HEK293 (cell line): Measurements from ENCODE around the gene PGPEP1.

Source experiments
- CTCF ChIA-PET: fragments of 350-600 bp; formaldehyde crosslinking; extraction: SDS; loops from one replicate; lab custom pipeline; 2021; ENCODE audit warnings: antibody characterized with exemption; lab: Yijun Ruan, JAX
- POLR2A ChIA-PET: fragments of 300-600 bp; formaldehyde crosslinking; extraction: SDS; loops from one replicate; lab custom pipeline; 2020; ENCODE audit warnings: antibody characterized with exemption, inconsistent platforms; lab: Yijun Ruan, JAX
- H3K27ac ChIP-seq: fragments of 200-500 bp; sonication (Bioruptor generic); 2 replicates; pipeline ENCODE4 v1.5.1; 2014; ENCODE audit warnings: low read depth, low read length, control low read depth, inconsistent platforms; ENCODE audit errors: extremely low read depth
- H3K36me3 ChIP-seq, 2 experiments: fragments of 200-500 bp in 1 of 2; sonication (Bioruptor generic) in 1 of 2; 1 replicate in 1 of 2; 2 replicates in 1 of 2; pipeline ENCODE4 v1.5.1; 2014 to 2017; ENCODE audit warnings: inconsistent platforms in 2 of 2, low read length in 2 of 2; ENCODE audit not compliant: control insufficient read depth in 2 of 2, insufficient read depth in 1 of 2
- H3K4me1 ChIP-seq: fragments of 200-500 bp; sonication (Bioruptor generic); 2 replicates; pipeline ENCODE4 v1.5.1; 2014; ENCODE audit warnings: mild to moderate bottlenecking, low read length, inconsistent platforms; ENCODE audit not compliant: control insufficient read depth, insufficient read depth
- H3K4me3 ChIP-seq: 2 replicates; pipeline ENCODE4 v1.5.1; 2011; ENCODE audit warnings: low read depth, mild to moderate bottlenecking, control low read depth, low read length, moderate library complexity
- H3K9me3 ChIP-seq: fragments of 200-500 bp; sonication (Bioruptor generic); 2 replicates; pipeline ENCODE4 v1.5.1; 2014; ENCODE audit warnings: low read depth, low read length, inconsistent platforms; ENCODE audit not compliant: control insufficient read depth, insufficient read depth
- CTCF ChIP-seq: fragments of 450-650 bp; formaldehyde crosslinking; IDR thresholded peaks from 2 replicates; pipeline ENCODE4 v1.5.1; 2016; ENCODE audit warnings: missing biosample characterization, missing genetic modification characterization
- EGR2 ChIP-seq: fragments of 450-650 bp; formaldehyde crosslinking; IDR thresholded peaks from 2 replicates; pipeline ENCODE4 v1.5.1; 2016; ENCODE audit warnings: low read depth, missing biosample characterization, missing genetic modification characterization
- FEZF1 ChIP-seq: fragments of 450-650 bp; formaldehyde crosslinking; IDR thresholded peaks from 2 replicates; pipeline ENCODE4 v1.5.1; 2016; ENCODE audit warnings: missing biosample characterization, missing genetic modification characterization
- GLI4 ChIP-seq: fragments of 450-650 bp; formaldehyde crosslinking; IDR thresholded peaks from 2 replicates; pipeline ENCODE4 v1.5.1; 2016; ENCODE audit warnings: missing biosample characterization, missing genetic modification characterization
- HOXD13 ChIP-seq: sonication (generic); formaldehyde crosslinking; IDR thresholded peaks from 2 replicates; pipeline ENCODE4 v1.8.0; 2022; ENCODE audit warnings: missing genetic modification reagents, borderline replicate concordance
- KLF10 ChIP-seq: fragments of 450-650 bp; IDR thresholded peaks from 2 replicates; pipeline ENCODE4 v1.5.1; 2018; ENCODE audit warnings: missing biosample characterization, mild to moderate bottlenecking, missing genetic modification characterization
- KLF16 ChIP-seq: fragments of 450-650 bp; formaldehyde crosslinking; IDR thresholded peaks from 2 replicates; pipeline ENCODE4 v1.5.1; 2017; ENCODE audit warnings: missing biosample characterization, missing genetic modification characterization
- KLF9 ChIP-seq: fragments of 450-650 bp; formaldehyde crosslinking; IDR thresholded peaks from 2 replicates; pipeline ENCODE4 v1.5.1; 2016; ENCODE audit warnings: missing biosample characterization, missing genetic modification characterization, low read depth
- MEIS1 ChIP-seq: sonication (generic); formaldehyde crosslinking; IDR thresholded peaks from 2 replicates; pipeline ENCODE4 v1.8.1; 2022; ENCODE audit warnings: missing genetic modification reagents, mild to moderate bottlenecking, borderline replicate concordance
- REST ChIP-seq: fragments of 450-650 bp; formaldehyde crosslinking; IDR thresholded peaks from 2 replicates; pipeline ENCODE4 v1.5.1; 2016; ENCODE audit warnings: missing biosample characterization, missing genetic modification characterization
- SP2 ChIP-seq: fragments of 450-650 bp; formaldehyde crosslinking; IDR thresholded peaks from 2 replicates; pipeline ENCODE4 v1.5.1; 2016; ENCODE audit warnings: missing biosample characterization, missing genetic modification characterization
- ZBTB10 ChIP-seq: fragments of 450-650 bp; formaldehyde crosslinking; IDR thresholded peaks from 2 replicates; pipeline ENCODE4 v1.5.1; 2016; ENCODE audit warnings: missing biosample characterization, missing genetic modification characterization
- ZBTB48 ChIP-seq: fragments of 450-650 bp; formaldehyde crosslinking; IDR thresholded peaks from 2 replicates; pipeline ENCODE4 v1.5.1; 2016; ENCODE audit warnings: missing biosample characterization, missing genetic modification characterization
- ZBTB8A ChIP-seq: fragments of 450-650 bp; formaldehyde crosslinking; IDR thresholded peaks from 2 replicates; pipeline ENCODE4 v1.5.1; 2016; ENCODE audit warnings: missing biosample characterization, missing genetic modification characterization
- ZNF112 ChIP-seq: fragments of 450-650 bp; formaldehyde crosslinking; IDR thresholded peaks from 2 replicates; pipeline ENCODE4 v1.5.0; 2017; ENCODE audit warnings: missing biosample characterization, missing genetic modification characterization
- ZNF121 ChIP-seq: fragments of 450-650 bp; formaldehyde crosslinking; IDR thresholded peaks from 2 replicates; pipeline ENCODE4 v1.5.1; 2016; ENCODE audit warnings: missing biosample characterization, missing genetic modification characterization
- ZNF133 ChIP-seq: fragments of 450-650 bp; formaldehyde crosslinking; IDR thresholded peaks from 2 replicates; pipeline ENCODE4 v1.5.1; 2016; ENCODE audit warnings: missing biosample characterization, missing genetic modification characterization
- ZNF146 ChIP-seq: fragments of 450-650 bp; formaldehyde crosslinking; IDR thresholded peaks from 2 replicates; pipeline ENCODE4 v1.5.1; 2016; ENCODE audit warnings: missing biosample characterization, missing genetic modification characterization
- ZNF16 ChIP-seq: fragments of 450-650 bp; formaldehyde crosslinking; IDR thresholded peaks from 2 replicates; pipeline ENCODE4 v1.5.1; 2016; ENCODE audit warnings: low read depth, missing biosample characterization, missing genetic modification characterization
- ZNF184 ChIP-seq: fragments of 450-650 bp; IDR thresholded peaks from 2 replicates; pipeline ENCODE4 v1.5.1; 2018; ENCODE audit warnings: missing biosample characterization, mild to moderate bottlenecking, missing genetic modification characterization
- ZNF37A ChIP-seq: fragments of 450-650 bp; IDR thresholded peaks from 2 replicates; pipeline ENCODE4 v1.5.1; 2018; ENCODE audit warnings: missing biosample characterization, missing genetic modification characterization
- ZNF48 ChIP-seq: fragments of 450-650 bp; formaldehyde crosslinking; IDR thresholded peaks from 2 replicates; pipeline ENCODE4 v1.5.1; 2016; ENCODE audit warnings: missing biosample characterization, missing genetic modification characterization
- ZNF501 ChIP-seq: fragments of 450-650 bp; formaldehyde crosslinking; IDR thresholded peaks from 2 replicates; pipeline ENCODE4 v1.5.1; 2016; ENCODE audit warnings: missing biosample characterization, missing genetic modification characterization
- ZNF610 ChIP-seq: fragments of 450-650 bp; formaldehyde crosslinking; IDR thresholded peaks from 2 replicates; pipeline ENCODE4 v1.5.1; 2016; ENCODE audit warnings: missing biosample characterization, missing genetic modification characterization, borderline replicate concordance
- ZNF658 ChIP-seq: fragments of 450-650 bp; formaldehyde crosslinking; IDR thresholded peaks from 2 replicates; pipeline ENCODE4; 2016; ENCODE audit warnings: missing biosample characterization, missing genetic modification characterization
- ZNF677 ChIP-seq: fragments of 450-650 bp; IDR thresholded peaks from 2 replicates; pipeline ENCODE4 v1.5.0; 2018; ENCODE audit warnings: missing biosample characterization, mild to moderate bottlenecking, missing genetic modification characterization, moderate library complexity
- ZNF76 ChIP-seq: fragments of 450-650 bp; formaldehyde crosslinking; IDR thresholded peaks from 2 replicates; pipeline ENCODE4; 2016; ENCODE audit warnings: low read depth, missing biosample characterization, missing genetic modification characterization, borderline replicate concordance
- ZNF785 ChIP-seq: fragments of 450-650 bp; formaldehyde crosslinking; IDR thresholded peaks from 2 replicates; pipeline ENCODE4 v1.5.1; 2016; ENCODE audit warnings: missing biosample characterization, missing genetic modification characterization
- ZNF792 ChIP-seq: fragments of 450-650 bp; formaldehyde crosslinking; IDR thresholded peaks from 2 replicates; pipeline ENCODE4 v1.5.1; 2016; ENCODE audit warnings: missing biosample characterization, missing genetic modification characterization

Gene PGPEP1

GRCh38 chr19:18291590-18292461 is 48.6 kb upstream of the PGPEP1 start (continued):
- peak; percentile 83 for TF ChIP-seq ZBTB10 (tag by site-specific recombination)

- H3K27ac ChIP-seq, result peak overlapping the region; percentile 58; the same call in 1 of the 2 replicates
- no peaks in the 10 kb centered on the region for H3K36me3 ChIP-seq
- H3K4me1 ChIP-seq, result peaks cover 2% of the 10 kb centered on the region; the same call in 1 of the 2 replicates
- ChIA-PET CTCF (interaction anchor here (0.6 to 2.8 kb wide), 8 partner anchors 10 to 97 kb away, joined by 3 to 22 read pairs (median 6); partner anchors contain the start of gene JUND), POLR2A (interaction anchor here (0.7 to 3.6 kb wide), 12 partner anchors 10 to 904 kb away, joined by 3 to 184 read pairs (median 7); partner anchors contain the start of genes JUND and LSM4)
- no peaks in the 10 kb centered on the region for H3K9me3 ChIP-seq
- peak overlapping the region; percentile 49 for H3K4me3 ChIP-seq
- TF ChIP-seq HOXD13 (CRISPR knock-in tag), result no peak
- TF ChIP-seq ZNF133 (tag by site-specific recombination), result no peak
- no peak for TF ChIP-seq ZNF785 (tag by site-specific recombination)
- TF ChIP-seq ZNF48, result no peak
- TF ChIP-seq ZNF792 (tag by site-specific recombination), result no peak
- TF ChIP-seq ZBTB48, result no peak
- TF ChIP-seq ZNF16, result no peak
- TF ChIP-seq ZNF501 (tag by site-specific recombination), result no peak; the same call in 1 of the 2 replicates
- TF ChIP-seq EGR2 (tag by site-specific recombination), result peak; percentile 49; the same call in 1 of the 2 replicates
- no peak for TF ChIP-seq ZNF121
- no peak for TF ChIP-seq ZNF658 (tag by site-specific recombination)
- 0 out of 2 replicates have a peak, but pooled peaks have one; percentile 16 for TF ChIP-seq ZNF610 (tag by site-specific recombination)
- TF ChIP-seq KLF16 (tag by site-specific recombination), result no peak
- TF ChIP-seq ZBTB8A (tag by site-specific recombination), result no peak
- TF ChIP-seq SP2 (tag by site-specific recombination), result no peak
- no peak for TF ChIP-seq ZNF146 (tag by site-specific recombination)
- no peak for TF ChIP-seq ZNF184 (tag by site-specific recombination)
- TF ChIP-seq ZNF112 (tag by site-specific recombination), result no peak
- no peak for TF ChIP-seq KLF9 (tag by site-specific recombination)
- TF ChIP-seq ZNF76 (tag by site-specific recombination), result no peak
- TF ChIP-seq FEZF1 (tag by site-specific recombination), result no peak
- no peak for TF ChIP-seq KLF10 (tag by site-specific recombination)
- TF ChIP-seq ZNF37A, result no peak
- no peak for TF ChIP-seq GLI4 (tag by site-specific recombination)
- TF ChIP-seq MEIS1 (CRISPR knock-in tag), result no peak
- TF ChIP-seq CTCF (tag by site-specific recombination), result no peak
- no peak; the same call in 1 of the 2 replicates for TF ChIP-seq ZNF677 (tag by site-specific recombination)
- TF ChIP-seq REST, result no peak; the same call in 1 of the 2 replicates
Measured at GRCh38 chr19:18292462-18292809, 48.0 kb upstream of the PGPEP1 start.
